Purkinje cell (primary cell): ENCODE measurements around the gene ABHD15. TPM values are rescaled to one million over a fixed set of nuclear protein-coding genes. Genes with fewer than 3 reads are reported as not detected.

Source experiments
- polyA plus RNA-seq: library from polyadenylated mRNA; unstranded; fragments of >200 nt; fragmentation: Nextera tagmentation; gene quantifications from 2 replicates; pipeline ENCODE4 v1.2.1, GENCODE V29; 2014

The ABHD15 gene, protein sequence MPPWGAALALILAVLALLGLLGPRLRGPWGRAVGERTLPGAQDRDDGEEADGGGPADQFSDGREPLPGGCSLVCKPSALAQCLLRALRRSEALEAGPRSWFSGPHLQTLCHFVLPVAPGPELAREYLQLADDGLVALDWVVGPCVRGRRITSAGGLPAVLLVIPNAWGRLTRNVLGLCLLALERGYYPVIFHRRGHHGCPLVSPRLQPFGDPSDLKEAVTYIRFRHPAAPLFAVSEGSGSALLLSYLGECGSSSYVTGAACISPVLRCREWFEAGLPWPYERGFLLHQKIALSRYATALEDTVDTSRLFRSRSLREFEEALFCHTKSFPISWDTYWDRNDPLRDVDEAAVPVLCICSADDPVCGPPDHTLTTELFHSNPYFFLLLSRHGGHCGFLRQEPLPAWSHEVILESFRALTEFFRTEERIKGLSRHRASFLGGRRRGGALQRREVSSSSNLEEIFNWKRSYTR
- 0.30 TPM in 1 of 2 replicates, not detected in the other for polyA plus RNA-seq

DNA sequence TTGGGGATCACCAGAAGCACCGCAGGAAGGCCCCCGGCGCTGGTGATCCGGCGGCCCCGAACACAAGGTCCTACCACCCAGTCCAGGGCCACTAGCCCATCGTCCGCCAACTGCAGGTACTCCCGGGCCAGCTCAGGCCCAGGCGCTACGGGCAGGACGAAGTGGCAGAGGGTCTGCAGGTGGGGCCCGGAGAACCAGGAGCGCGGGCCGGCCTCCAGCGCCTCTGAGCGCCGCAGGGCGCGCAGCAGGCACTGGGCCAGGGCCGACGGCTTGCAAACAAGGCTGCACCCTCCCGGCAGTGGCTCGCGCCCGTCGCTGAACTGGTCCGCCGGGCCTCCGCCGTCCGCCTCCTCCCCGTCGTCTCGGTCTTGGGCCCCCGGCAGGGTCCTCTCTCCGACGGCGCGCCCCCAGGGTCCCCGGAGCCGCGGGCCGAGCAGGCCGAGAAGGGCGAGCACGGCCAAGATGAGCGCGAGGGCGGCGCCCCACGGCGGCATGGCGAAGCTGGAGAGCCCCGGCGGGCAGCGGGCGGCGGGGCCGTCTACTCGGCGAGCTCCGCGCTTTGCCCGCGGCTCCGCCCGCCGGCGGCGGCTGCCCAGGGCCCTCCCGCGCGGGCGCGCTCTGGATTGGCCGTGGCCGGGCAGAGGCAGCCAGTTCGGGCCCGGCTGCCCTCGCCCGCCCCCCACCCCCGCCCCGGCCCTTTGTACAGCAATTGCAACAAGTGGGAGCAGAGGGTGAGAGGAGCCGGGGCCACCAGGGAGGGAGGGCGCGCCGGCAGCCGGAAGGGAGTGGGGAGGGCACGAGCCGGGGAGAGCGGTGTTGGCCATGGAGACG, at the start of gene ABHD15:
Gene ABHD15, minus strand, starts transcription at position 565 of the 831 bp plus-strand sequence. Its CDS starts 71 bp downstream, at position 494.

DNA sequence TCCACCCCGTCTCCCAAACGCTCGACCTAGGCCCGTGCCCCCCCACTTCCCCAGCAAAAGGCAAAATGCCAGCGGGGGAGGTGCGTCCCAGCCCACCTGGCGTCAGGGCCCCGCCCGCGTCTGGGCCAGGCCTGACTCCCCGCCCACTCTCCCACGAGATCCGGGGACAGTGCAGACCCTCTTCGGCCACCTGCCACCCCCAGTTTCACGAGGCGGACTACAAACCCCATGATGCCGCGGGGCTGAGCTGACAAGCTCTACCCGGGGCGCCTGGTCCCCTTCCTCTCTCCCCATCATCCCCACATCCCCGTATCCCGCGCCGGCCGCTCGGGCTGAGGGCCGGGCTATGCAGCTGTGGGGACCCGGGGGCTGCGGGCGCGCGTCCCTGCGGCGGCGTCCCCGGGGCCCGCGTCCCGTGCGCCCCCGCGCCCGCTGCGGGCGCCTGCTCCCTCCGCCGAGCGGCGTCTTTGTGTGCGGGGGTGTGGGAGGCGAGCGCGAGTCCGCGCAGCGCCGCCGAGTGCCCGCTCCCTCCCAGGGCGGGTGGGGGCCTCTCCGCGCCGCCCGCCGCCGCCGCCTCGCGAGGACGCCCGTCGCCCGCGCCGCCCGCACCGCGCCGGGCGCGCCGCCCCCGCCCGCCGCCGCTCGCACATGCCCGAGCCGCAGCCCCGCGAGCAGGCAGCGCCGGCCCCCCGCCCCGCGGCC, 26.2 kb upstream of the ABHD15 start, which contains the start of gene ANKRD13B:
Gene ANKRD13B, plus strand, starts transcription at position 283 of the 702 bp plus-strand sequence. CDS start 490 bp downstream, outside the sequence.

DNA sequence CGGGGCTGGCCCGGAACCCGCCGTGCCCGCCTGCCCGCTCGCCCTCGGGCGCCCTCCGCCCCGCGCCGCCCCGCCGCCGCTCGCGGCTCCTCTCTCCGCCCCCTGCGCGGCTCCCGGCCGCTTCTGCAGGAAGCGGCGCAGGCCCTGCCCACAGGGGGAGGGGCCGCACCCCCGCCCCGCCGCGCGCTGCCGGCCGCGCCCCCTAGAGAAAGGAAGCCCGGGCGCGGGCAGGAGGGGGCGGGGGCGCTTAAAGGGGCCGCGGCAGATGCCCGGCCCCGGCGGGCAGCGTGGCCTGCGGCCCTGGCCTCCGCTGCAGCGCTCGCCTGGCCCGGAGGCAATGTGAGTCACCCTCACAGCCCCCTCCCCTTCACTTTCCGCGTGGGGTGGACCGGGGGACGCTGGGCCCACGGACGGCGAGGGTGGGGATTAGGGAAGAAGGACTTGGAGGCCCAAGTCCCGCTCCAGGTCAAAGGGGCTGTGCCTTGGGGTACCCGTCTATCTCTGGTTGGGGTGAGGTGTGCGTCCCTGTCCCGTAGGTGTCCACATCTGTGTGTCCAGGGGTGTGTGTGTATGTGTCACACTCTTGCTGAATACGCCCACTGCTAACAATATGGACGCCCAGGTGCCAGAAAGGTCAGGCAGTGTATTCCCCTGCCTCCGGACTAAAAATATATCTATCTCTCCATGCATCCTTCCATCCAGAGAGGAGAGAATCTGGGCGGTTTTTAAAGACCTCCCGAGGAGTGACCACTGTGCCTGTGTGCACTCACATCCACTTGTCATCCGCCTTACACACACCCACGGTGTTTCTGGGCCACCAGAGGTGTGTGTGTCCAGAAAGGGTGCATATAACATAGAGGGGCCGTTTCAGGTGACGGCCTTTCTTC, 22.9 kb upstream of the ABHD15 start, which contains the start of gene GIT1:
Gene GIT1, minus strand, starts transcription at position 125 of the 887 bp plus-strand sequence. CDS start 270 bp downstream, outside the sequence.

DNA sequence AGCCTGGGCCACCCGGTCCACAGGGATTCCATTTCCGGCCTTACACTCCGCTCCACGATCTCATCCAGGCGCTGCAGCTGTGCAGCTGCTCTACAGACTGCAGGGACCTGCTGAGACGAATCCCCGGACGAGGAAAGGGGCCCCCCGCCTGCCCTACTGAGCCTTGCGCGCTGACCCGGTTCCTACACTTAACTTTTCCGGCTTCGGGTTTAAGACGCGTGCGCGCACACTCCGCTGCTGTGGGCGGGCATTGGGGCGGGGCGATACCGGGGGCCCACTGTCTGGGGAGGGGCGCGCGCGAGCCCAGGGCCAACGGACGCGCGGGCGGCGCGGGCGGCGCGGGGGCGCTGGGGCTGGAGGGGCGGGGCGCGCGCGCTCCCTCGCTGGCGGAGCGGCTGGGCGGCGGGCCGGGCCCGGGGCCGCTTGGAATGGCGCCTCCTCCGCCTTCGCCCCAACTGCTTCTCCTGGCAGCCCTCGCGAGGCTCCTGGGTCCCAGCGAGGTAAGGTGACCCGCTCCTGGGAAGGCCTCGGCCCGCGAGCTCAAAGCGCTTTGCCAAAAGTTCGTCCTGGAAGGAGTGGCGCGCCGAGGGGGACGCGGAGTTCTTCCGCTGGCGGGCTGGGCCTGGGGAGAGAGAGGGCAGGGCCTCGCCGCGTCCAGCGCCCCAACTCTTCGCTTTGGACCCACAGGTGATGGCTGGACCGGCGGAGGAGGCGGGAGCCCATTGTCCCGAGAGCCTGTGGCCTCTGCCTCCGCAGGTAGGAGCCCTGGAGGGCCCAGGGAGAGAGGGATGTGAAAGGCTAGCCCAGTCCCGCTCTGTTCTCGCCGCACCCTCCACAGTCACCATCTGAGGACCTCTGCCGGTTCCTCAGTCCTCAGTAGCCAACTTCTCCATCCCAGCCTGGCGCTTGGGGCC, 1.8 kb upstream of the ABHD15 start, which contains the start of gene TP53I13:
Gene TP53I13, plus strand, starts transcription at position 371 of the 914 bp plus-strand sequence. Its CDS starts 58 bp downstream, at position 429.

Other genes starting within 250 kb of the ABHD15 start
- gene TAOK1, start 176.7 kb downstream of the ABHD15 start, polyA plus RNA-seq, result 33.6 and 39.8 TPM in 2 replicates
- gene TP53I13, start 1.7 kb upstream of the ABHD15 start, polyA plus RNA-seq, result not detected in 2 replicates
- gene GIT1, start 22.6 kb upstream of the ABHD15 start, polyA plus RNA-seq, result 0.85 and 1.2 TPM in 2 replicates
- 1.6 and 2.1 TPM in 2 replicates for gene ANKRD13B, start 26.1 kb upstream of the ABHD15 start, polyA plus RNA-seq
- gene CORO6, start 55.9 kb upstream of the ABHD15 start, polyA plus RNA-seq, result 1.3 and 2.6 TPM in 2 replicates